Naive thymus-derived CD4-positive, alpha-beta T cell (primary cell): ENCODE results near the gene PCMTD2. TPM values are rescaled to one million over a fixed set of nuclear protein-coding genes. Genes with fewer than 3 reads are reported as not detected.

ENCODE experiments used
- ATAC-seq: fragments of 150-1000 bp; cut with Tn5 transposase; 2 replicates; pipeline ENCODE4 v1.10.0; 2021; ENCODE audit warnings: mild to moderate bottlenecking, moderate library complexity
- CTCF ChIA-PET: fragments of 350-600 bp; sonication (Branson Sonifier 250); formaldehyde crosslinking; loops from one replicate; lab custom pipeline; 2021; ENCODE audit warnings: antibody characterized with exemption; lab: Charles Lee
- POLR2A ChIA-PET: fragments of 350-600 bp; sonication (Branson Sonifier 250); formaldehyde crosslinking; loops from one replicate; lab custom pipeline; 2021; ENCODE audit warnings: antibody characterized with exemption, inconsistent platforms; lab: Charles Lee
- DNase-seq, 9 donors: peaks; one replicate each; pipeline versions ENCODE4 v3.0.0 to v3.0.0-alpha.2; 2020 to 2022; ENCODE audit warnings: mixed read lengths in 1 of 9
- H3K27ac ChIP-seq: one replicate; pipeline ENCODE4 v1.7.0; 2013; ENCODE audit warnings: mild to moderate bottlenecking, low read depth, low read length, moderate library complexity
- H3K27me3 ChIP-seq, 2 donors: one replicate each; pipeline ENCODE4 v1.7.0; 2013; ENCODE audit warnings: low read length in 2 of 2, mild to moderate bottlenecking in 2 of 2, moderate library complexity in 2 of 2; ENCODE audit not compliant: control insufficient read depth in 2 of 2, insufficient read depth in 2 of 2
- H3K36me3 ChIP-seq, 3 experiments: 1 replicate in 2 of 3; 2 replicates in 1 of 3; pipeline ENCODE4 v1.7.0; 2013; ENCODE audit warnings: low read length in 3 of 3, mild to moderate bottlenecking in 3 of 3, moderate library complexity in 1 of 3; ENCODE audit not compliant: insufficient read depth in 3 of 3, control insufficient read depth in 2 of 3
- H3K4me1 ChIP-seq, 2 donors: one replicate each; pipeline ENCODE4 v1.7.0; 2013; ENCODE audit warnings: low read length in 2 of 2, mild to moderate bottlenecking in 2 of 2, moderate library complexity in 1 of 2; ENCODE audit not compliant: control insufficient read depth in 2 of 2, insufficient read depth in 2 of 2
- H3K4me3 ChIP-seq: 2 replicates; pipeline ENCODE4 v1.7.0; 2013; ENCODE audit warnings: mild to moderate bottlenecking, low read length
- H3K9me3 ChIP-seq, 3 experiments: 1 replicate in 2 of 3; 2 replicates in 1 of 3; pipeline ENCODE4 v1.7.0; 2013; ENCODE audit warnings: low read length in 3 of 3; ENCODE audit not compliant: control insufficient read depth in 2 of 3
- H3K27ac Mint-ChIP-seq, 9 donors: one replicate each; pipeline ENCODE4 v1.8.0; 2020 to 2022; ENCODE audit warnings: mixed read lengths in 9 of 9, mild to moderate bottlenecking in 8 of 9, moderate library complexity in 5 of 9, inconsistent platforms in 2 of 9
- H3K27me3 Mint-ChIP-seq, 5 donors: one replicate each; pipeline ENCODE4 v1.8.0; 2021 to 2022; ENCODE audit warnings: mixed read lengths in 5 of 5, mild to moderate bottlenecking in 1 of 5
- H3K36me3 Mint-ChIP-seq, 5 donors: one replicate each; pipeline ENCODE4 v1.8.0; 2020 to 2022; ENCODE audit warnings: mixed read lengths in 5 of 5, mild to moderate bottlenecking in 3 of 5, inconsistent platforms in 1 of 5
- H3K4me1 Mint-ChIP-seq, 7 donors: one replicate each; pipeline ENCODE4 v1.8.0; 2020 to 2022; ENCODE audit warnings: mixed read lengths in 7 of 7, mild to moderate bottlenecking in 3 of 7, inconsistent platforms in 1 of 7
- H3K4me3 Mint-ChIP-seq, 10 donors: one replicate each; pipeline ENCODE4 v1.8.0; 2020 to 2022; ENCODE audit warnings: mild to moderate bottlenecking in 10 of 10, mixed read lengths in 10 of 10, moderate library complexity in 6 of 10, inconsistent platforms in 2 of 10
- H3K9me3 Mint-ChIP-seq, 11 donors: one replicate each; pipeline ENCODE4 v1.8.0; 2020 to 2022; ENCODE audit warnings: mixed read lengths in 11 of 11, mild to moderate bottlenecking in 4 of 11, inconsistent platforms in 1 of 11, moderate library complexity in 1 of 11
- intact Hi-C, 2 donors: fragments of 100-400 bp; cut with micrococcal nuclease; formaldehyde crosslinking; loops; one replicate each; pipeline ENCODE4 v1.15.1; 2023
- polyA plus RNA-seq, 2 donors: library from polyadenylated mRNA; unstranded; fragments of 300-500 nt; fragmentation: Illumina TruSeq; gene quantifications; one replicate each; pipeline ENCODE4 v1.2.3, GENCODE V29; 2021
- total RNA-seq, 6 experiments: library from RNA in 5 of 6; stranded (reverse) in 5 of 6; gene quantifications; 1 replicate in 5 of 6; 2 replicates in 1 of 6; pipeline ENCODE4 v1.2.3 and lab custom pipeline; 2021 to 2026

The PCMTD2 gene
- total and polyA plus RNA-seq, 7 experiments from 2014 or later = 60.5 to 229 (median 102) TPM

GRCh38 chr20:64237316-64237715 is 18.2 kb upstream of the PCMTD2 start:
- Mint-ChIP-seq H3K4me1 (peaks cover 0 to 15% (median 11%) of the 10 kb centered on the region in 7 donors), H3K4me3 (no peak overlapping the region), H3K27ac (no peak overlapping the region), H3K27me3 (peaks cover 0 to 3% (median 0%) of the 10 kb centered on the region in 5 donors), H3K36me3 (no peaks in the 10 kb centered on the region), H3K9me3 (no peaks in the 10 kb centered on the region)
- no peak overlapping the region for H3K27ac ChIP-seq
- H3K27me3 ChIP-seq = no peaks in the 10 kb centered on the region
- ATAC-seq = no peak
- no peaks in the 10 kb centered on the region for H3K36me3 ChIP-seq
- CTCF ChIA-PET = no interaction called here
- H3K4me1 ChIP-seq = peaks cover 0 to 4% of the 10 kb centered on the region in 2 donors
- POLR2A ChIA-PET = no interaction called here
- DNase-seq = no peak
- no peaks in the 10 kb centered on the region for H3K9me3 ChIP-seq
- no peak overlapping the region for H3K4me3 ChIP-seq
- intact Hi-C loops = no loop called here

GRCh38 chr20:64238115-64238825 is 17.3 kb upstream of the PCMTD2 start:
- no peak for DNase-seq
- ATAC-seq = no peak
- Histone ChIP-seq H3K27me3 (no peaks in the 10 kb centered on the region), H3K27ac (no peak overlapping the region), H3K9me3 (no peaks in the 10 kb centered on the region), H3K4me1 (peaks cover 0 to 4% of the 10 kb centered on the region in 2 donors), H3K4me3 (no peak overlapping the region), H3K36me3 (no peaks in the 10 kb centered on the region)
- Mint-ChIP-seq H3K4me1 (peaks cover 0 to 14% (median 9%) of the 10 kb centered on the region in 7 donors), H3K27ac (no peak overlapping the region), H3K27me3 (peaks cover 0 to 6% (median 2%) of the 10 kb centered on the region in 5 donors), H3K9me3 (no peaks in the 10 kb centered on the region), H3K36me3 (no peaks in the 10 kb centered on the region), H3K4me3 (no peak overlapping the region)
- intact Hi-C loops = no loop called here
- CTCF ChIA-PET = no interaction called here
- POLR2A ChIA-PET = no interaction called here

GRCh38 chr20:64238851-64239387 is 16.6 kb upstream of the PCMTD2 start:
- no peaks in the 10 kb centered on the region for H3K27me3 ChIP-seq
- H3K4me1 ChIP-seq = no peaks in the 10 kb centered on the region
- DNase-seq (no peak), ATAC-seq (no peak)
- Mint-ChIP-seq H3K9me3 (no peaks in the 10 kb centered on the region), H3K36me3 (no peaks in the 10 kb centered on the region), H3K4me3 (no peak overlapping the region), H3K4me1 (peaks cover 0 to 7% (median 3%) of the 10 kb centered on the region in 7 donors), H3K27ac (no peak overlapping the region), H3K27me3 (peaks cover 0 to 7% (median 3%) of the 10 kb centered on the region in 5 donors)
- POLR2A ChIA-PET = no interaction called here
- intact Hi-C loops = no loop called here
- CTCF ChIA-PET = interaction anchor here (1.2 kb wide), 1 partner anchor 17 kb away, joined by 3 read pairs; the partner anchor contains the start of gene PCMTD2
- H3K9me3 ChIP-seq = no peaks in the 10 kb centered on the region
- H3K27ac ChIP-seq = no peak overlapping the region
- no peaks in the 10 kb centered on the region for H3K36me3 ChIP-seq
- no peak overlapping the region for H3K4me3 ChIP-seq

GRCh38 chr20:64239449-64240242 is 15.9 kb upstream of the PCMTD2 start:
- Histone ChIP-seq H3K4me1 (no peaks in the 10 kb centered on the region), H3K27ac (no peak overlapping the region), H3K9me3 (no peaks in the 10 kb centered on the region), H3K36me3 (no peaks in the 10 kb centered on the region), H3K4me3 (no peak overlapping the region), H3K27me3 (no peaks in the 10 kb centered on the region)
- Mint-ChIP-seq H3K4me3 (no peak overlapping the region), H3K9me3 (no peaks in the 10 kb centered on the region), H3K36me3 (no peaks in the 10 kb centered on the region), H3K27ac (no peak overlapping the region), H3K27me3 (peaks cover 0 to 10% (median 7%) of the 10 kb centered on the region in 5 donors), H3K4me1 (peaks cover 0 to 6% (median 0%) of the 10 kb centered on the region in 7 donors)
- CTCF ChIA-PET = interaction anchor here (1.2 kb wide), 1 partner anchor 16 kb away, joined by 3 read pairs; the partner anchor contains the start of gene PCMTD2
- intact Hi-C loops = no loop called here
- ATAC-seq (no peak), DNase-seq (no peak)
- POLR2A ChIA-PET = no interaction called here

GRCh38 chr20:64240243-64241015 is 15.1 kb upstream of the PCMTD2 start:
- ChIA-PET CTCF (interaction anchor here (1.2 kb wide), 1 partner anchor 16 kb away, joined by 3 read pairs; the partner anchor contains the start of gene PCMTD2), POLR2A (no interaction called here)
- Histone ChIP-seq H3K27me3 (no peaks in the 10 kb centered on the region), H3K27ac (no peak overlapping the region), H3K36me3 (no peaks in the 10 kb centered on the region), H3K4me1 (no peaks in the 10 kb centered on the region), H3K4me3 (no peak overlapping the region), H3K9me3 (no peaks in the 10 kb centered on the region)
- Mint-ChIP-seq H3K9me3 (no peaks in the 10 kb centered on the region), H3K36me3 (no peaks in the 10 kb centered on the region), H3K27ac (no peak overlapping the region), H3K27me3 (peaks cover 0 to 11% (median 7%) of the 10 kb centered on the region in 5 donors), H3K4me3 (no peak overlapping the region), H3K4me1 (peaks cover 0 to 6% (median 0%) of the 10 kb centered on the region in 7 donors)
- ATAC-seq = no peak
- DNase-seq = no peak
- intact Hi-C loops = no loop called here

GRCh38 chr20:64241061-64241460 is 14.5 kb upstream of the PCMTD2 start:
- POLR2A ChIA-PET = no interaction called here
- CTCF ChIA-PET = no interaction called here
- Mint-ChIP-seq H3K36me3 (no peaks in the 10 kb centered on the region), H3K9me3 (no peaks in the 10 kb centered on the region), H3K27ac (no peak overlapping the region), H3K4me3 (no peak overlapping the region), H3K4me1 (peaks cover 0 to 6% (median 0%) of the 10 kb centered on the region in 7 donors), H3K27me3 (peaks cover 0 to 15% (median 13%) of the 10 kb centered on the region in 5 donors)
- DNase-seq = no peak
- intact Hi-C loops = no loop called here
- no peak for ATAC-seq
- Histone ChIP-seq H3K27ac (no peak overlapping the region), H3K4me3 (no peak overlapping the region), H3K9me3 (no peaks in the 10 kb centered on the region), H3K4me1 (no peaks in the 10 kb centered on the region), H3K36me3 (no peaks in the 10 kb centered on the region), H3K27me3 (no peaks in the 10 kb centered on the region)
